ENCODE measurements around the gene EVC2. TPM values are rescaled to one million over a fixed set of nuclear protein-coding genes. Genes with fewer than 3 reads are reported as not detected.

EVC2 gene
- total RNA-seq, 1 donor from 2014 or later = 0.54 TPM

Other genes with a start within 250 kb of the EVC2 start
- 1.5 and 1.9 TPM in 2 replicates for gene EVC, start 2.6 kb upstream of the EVC2 start, total RNA-seq
- not detected in 2 replicates for gene CRMP1, start 184.5 kb upstream of the EVC2 start, total RNA-seq